Stimulated activated CD8-positive, alpha-beta memory T cell treated with anti-CD3 and anti-CD28 coated beads, Interleukin-4, amount 100 ng/mL, for 4 hours (primary cell): Measurements from ENCODE around the gene NSG2.
"Not testable (repeated sequence)": the region's sequence is repeated elsewhere in the genome, so short reads cannot be mapped to it uniquely, and the experiment has no call there.

Source experiments
- DNase-seq, 2 donors: peaks; one replicate each; pipeline ENCODE4 v3.0.0-alpha.2; 2020; ENCODE audit warnings: low read depth in 2 of 2, low spot score in 1 of 2

The NSG2 gene

GRCh38 chr5:174045470-174046025 is at the start of gene NSG2:
TSS of gene NSG2 (plus strand) at chr5:174045706. CDS start at chr5:174046756, 1,050 bp downstream.
- no peak for DNase-seq

GRCh38 chr5:173997331-173997730 is 48.2 kb upstream of the NSG2 start:
- DNase-seq = no peak

- DNase-seq = no peak
Observed at GRCh38 chr5:173998531-173998930, 47.0 kb upstream of the NSG2 start.

- no peak for DNase-seq
Observed at GRCh38 chr5:174000076-174000475, 45.4 kb upstream of the NSG2 start.

- DNase-seq = no peak
Observed at GRCh38 chr5:174003795-174004194, 41.7 kb upstream of the NSG2 start.

- DNase-seq = no peak
Observed at GRCh38 chr5:174008922-174009321, 36.6 kb upstream of the NSG2 start.

GRCh38 chr5:174010365-174010764 is 35.1 kb upstream of the NSG2 start:
- DNase-seq = no peak

- DNase-seq = no peak
Observed at GRCh38 chr5:174011441-174011840, 34.1 kb upstream of the NSG2 start.

GRCh38 chr5:174020069-174020927 is 25.2 kb upstream of the NSG2 start:
- DNase-seq = not testable (repeated sequence)

- DNase-seq = no peak
Observed at GRCh38 chr5:174020928-174021304, 24.6 kb upstream of the NSG2 start.

- DNase-seq = no peak
Observed at GRCh38 chr5:174022384-174023095, 23.0 kb upstream of the NSG2 start.

- no peak for DNase-seq
Observed at GRCh38 chr5:174030286-174030685, 15.2 kb upstream of the NSG2 start.

- no peak for DNase-seq
Observed at GRCh38 chr5:174044466-174045254, 846 bp upstream of the NSG2 start.

GRCh38 chr5:174046558-174046957 is 1.1 kb downstream of the NSG2 start:
- no peak for DNase-seq

GRCh38 chr5:174047472-174048099 is 2.1 kb downstream of the NSG2 start:
- no peak for DNase-seq

- no peak for DNase-seq
Observed at GRCh38 chr5:174052636-174053035, 7.1 kb downstream of the NSG2 start.

GRCh38 chr5:174053905-174054304 is 8.4 kb downstream of the NSG2 start:
- DNase-seq = no peak

- DNase-seq = no peak
Observed at GRCh38 chr5:174056064-174056847, 10.8 kb downstream of the NSG2 start.

GRCh38 chr5:174057206-174057605 is 11.7 kb downstream of the NSG2 start:
- no peak for DNase-seq
